ENCODE results near the gene CEL. TPM values are rescaled to one million over a fixed set of nuclear protein-coding genes. Genes with fewer than 3 reads are reported as not detected.

The CEL gene
- total RNA-seq, 2 donors from 2014 or later, result 0.94 to 1.9 TPM

DNA sequence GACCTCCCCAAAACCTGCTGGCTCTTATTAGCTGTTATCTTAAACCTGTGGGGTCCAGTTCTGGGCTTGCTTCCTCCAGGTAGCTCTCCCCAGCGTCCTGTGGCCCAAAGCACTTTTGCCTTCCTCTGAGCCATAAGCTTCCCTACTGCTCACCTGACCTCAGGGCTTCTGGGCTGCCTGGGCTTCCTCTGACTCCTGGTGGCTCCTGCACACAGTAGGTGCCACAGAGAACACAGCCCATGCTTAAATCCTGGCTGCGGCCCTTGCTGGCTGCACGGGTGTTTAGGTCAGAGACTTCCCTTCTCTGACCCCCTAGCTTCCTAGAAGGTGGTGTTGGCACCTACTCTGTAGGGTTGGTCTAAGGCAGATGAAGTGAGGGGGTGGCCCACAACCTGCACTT, 56.8 kb downstream of the CEL start:
- Histone ChIP-seq H3K4me3 (peak overlapping the region in 1 of 2 donors; percentile 83), H3K4me1 (peaks cover 2 to 94% of the 10 kb centered on the region in 2 donors), H3K9me3 (no peaks in the 10 kb centered on the region), H3K27ac (peak overlapping the region; percentile 40 to 89), H3K27me3 (no peaks in the 10 kb centered on the region), H3K36me3 (no peaks in the 10 kb centered on the region)
- TF ChIP-seq, protein P1, sequence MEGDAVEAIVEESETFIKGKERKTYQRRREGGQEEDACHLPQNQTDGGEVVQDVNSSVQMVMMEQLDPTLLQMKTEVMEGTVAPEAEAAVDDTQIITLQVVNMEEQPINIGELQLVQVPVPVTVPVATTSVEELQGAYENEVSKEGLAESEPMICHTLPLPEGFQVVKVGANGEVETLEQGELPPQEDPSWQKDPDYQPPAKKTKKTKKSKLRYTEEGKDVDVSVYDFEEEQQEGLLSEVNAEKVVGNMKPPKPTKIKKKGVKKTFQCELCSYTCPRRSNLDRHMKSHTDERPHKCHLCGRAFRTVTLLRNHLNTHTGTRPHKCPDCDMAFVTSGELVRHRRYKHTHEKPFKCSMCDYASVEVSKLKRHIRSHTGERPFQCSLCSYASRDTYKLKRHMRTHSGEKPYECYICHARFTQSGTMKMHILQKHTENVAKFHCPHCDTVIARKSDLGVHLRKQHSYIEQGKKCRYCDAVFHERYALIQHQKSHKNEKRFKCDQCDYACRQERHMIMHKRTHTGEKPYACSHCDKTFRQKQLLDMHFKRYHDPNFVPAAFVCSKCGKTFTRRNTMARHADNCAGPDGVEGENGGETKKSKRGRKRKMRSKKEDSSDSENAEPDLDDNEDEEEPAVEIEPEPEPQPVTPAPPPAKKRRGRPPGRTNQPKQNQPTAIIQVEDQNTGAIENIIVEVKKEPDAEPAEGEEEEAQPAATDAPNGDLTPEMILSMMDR (IDR thresholded peaks at IDR 0.05), result no peak
- no peak for DNase-seq (ENCODE audit: low spot score)

DNA sequence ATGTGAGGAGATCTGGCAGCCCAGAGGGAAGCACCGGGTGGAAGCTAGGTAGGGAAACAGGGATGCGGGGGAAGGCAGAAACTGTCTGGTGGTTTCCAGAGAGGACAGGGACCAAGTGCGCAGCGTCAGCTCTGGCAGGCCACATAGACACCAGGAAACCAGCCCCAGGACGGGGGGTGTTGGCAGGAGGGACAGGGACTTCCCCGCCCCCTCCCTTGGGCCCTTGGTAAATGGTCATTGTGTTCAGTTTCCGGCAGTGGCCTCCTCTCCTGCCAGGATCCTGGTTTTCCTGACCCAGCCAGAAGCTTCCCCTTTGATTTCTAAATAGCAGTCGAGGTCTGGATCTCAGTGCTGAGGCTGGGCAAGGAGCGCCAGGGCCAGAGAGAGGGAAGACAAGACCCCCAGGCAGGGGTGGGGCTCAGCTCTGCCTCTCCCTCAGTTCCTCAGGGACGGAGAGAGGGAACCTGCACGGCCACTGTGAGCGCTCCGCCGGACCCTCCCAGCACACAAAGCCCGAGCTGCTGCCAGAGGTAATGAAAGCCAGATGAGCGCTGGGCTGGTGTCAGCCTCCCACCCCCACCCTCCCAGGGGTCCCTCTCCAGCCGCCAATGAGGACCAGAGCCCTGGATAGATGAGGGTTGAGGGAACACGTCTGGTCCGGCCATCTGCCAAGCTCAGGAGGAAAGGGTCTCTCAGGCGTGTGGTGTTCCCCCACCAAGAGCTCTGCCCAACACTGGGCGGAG, 57.5 kb downstream of the CEL start:
- Histone ChIP-seq H3K36me3 (no peaks in the 10 kb centered on the region), H3K27me3 (no peaks in the 10 kb centered on the region), H3K27ac (peak overlapping the region; percentile 89 to 94), H3K4me3 (peak overlapping the region; percentile 79 to 83), H3K9me3 (no peaks in the 10 kb centered on the region), H3K4me1 (peaks cover 2 to 87% of the 10 kb centered on the region in 2 donors)
- no peak for DNase-seq (ENCODE audit: low spot score)
- TF ChIP-seq, protein P1 (IDR thresholded peaks at IDR 0.05), result no peak

DNA sequence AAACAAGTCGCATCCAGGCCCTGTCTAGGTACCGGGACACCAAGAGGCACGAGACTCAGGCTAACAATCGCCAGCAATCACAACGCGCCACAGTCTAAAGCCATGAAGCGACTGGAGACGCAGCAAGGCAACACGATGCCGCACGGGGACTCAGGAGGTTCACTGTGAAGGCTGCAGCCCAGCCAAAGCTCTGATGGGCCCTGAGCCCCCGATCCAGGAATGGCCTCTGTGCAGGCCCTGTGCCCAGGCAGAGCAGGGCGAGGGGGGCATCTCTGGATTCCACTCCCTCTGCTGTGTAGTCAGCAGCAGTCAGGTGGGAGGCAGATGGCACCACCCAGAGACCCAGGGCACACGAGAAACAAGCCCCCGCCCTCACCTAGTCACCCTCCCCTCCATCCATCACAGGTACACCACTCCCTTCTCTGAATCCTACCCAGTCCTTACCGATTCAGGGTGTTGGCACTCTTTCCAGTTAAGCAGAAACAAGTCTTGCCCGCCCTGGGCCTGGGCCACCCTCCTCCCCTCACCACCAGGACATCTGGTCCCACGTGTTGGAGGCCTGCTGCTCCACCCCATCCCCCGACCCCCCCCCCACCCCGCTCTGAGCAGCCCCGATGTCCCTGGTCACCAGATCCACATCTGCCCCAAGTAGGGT, 58.2 kb downstream of the CEL start:
- peaks cover 2 to 80% of the 10 kb centered on the region in 2 donors for H3K4me1 ChIP-seq
- H3K9me3 ChIP-seq, result no peaks in the 10 kb centered on the region
- DNase-seq (ENCODE audit: low spot score), result no peak
- peak overlapping the region; percentile 79 to 83 for H3K4me3 ChIP-seq
- peak overlapping the region; percentile 89 to 94 for H3K27ac ChIP-seq
- H3K27me3 ChIP-seq, result no peaks in the 10 kb centered on the region
- no peaks in the 10 kb centered on the region for H3K36me3 ChIP-seq
- TF ChIP-seq, protein P1 (IDR thresholded peaks at IDR 0.05), result no peak

DNA sequence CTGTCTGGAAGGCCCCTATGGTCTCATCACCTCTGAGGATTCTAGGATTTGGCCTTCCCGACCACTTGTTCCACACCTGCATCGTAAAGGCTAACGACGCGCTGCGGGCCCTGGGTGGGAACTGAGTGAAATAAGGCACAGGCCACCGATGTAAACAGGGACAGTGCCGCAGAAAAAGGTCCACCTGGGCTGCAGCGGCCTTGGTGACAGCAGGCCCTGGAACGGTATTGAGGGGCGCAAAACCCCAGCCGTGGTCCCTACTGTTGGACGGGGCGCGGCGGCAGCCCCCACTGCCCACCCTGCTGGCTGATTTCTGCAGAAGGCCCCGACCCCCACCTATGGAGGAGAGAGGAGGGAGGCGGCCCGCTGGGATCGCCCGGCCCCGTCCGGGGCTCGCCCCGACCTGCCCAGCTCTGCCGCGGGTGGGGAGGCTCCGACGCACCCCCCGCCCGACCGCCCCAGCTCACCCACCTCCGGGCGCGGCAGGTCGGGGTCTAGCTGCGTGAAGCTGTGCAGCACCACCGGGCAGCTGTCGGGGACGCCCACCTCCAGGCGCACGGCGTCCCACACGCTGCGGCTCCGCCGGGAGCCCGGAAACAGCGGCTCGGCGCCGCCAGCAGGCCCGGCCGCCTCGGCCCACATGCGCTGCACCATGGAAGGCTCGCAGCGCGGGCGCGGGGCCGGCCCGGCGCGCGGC, 58.9 kb downstream of the CEL start:
- Histone ChIP-seq H3K4me3 (peak overlapping the region; percentile 79 to 83), H3K27ac (peak overlapping the region; percentile 89 to 94), H3K9me3 (no peaks in the 10 kb centered on the region), H3K27me3 (no peaks in the 10 kb centered on the region), H3K36me3 (no peaks in the 10 kb centered on the region), H3K4me1 (peaks cover 2 to 76% of the 10 kb centered on the region in 2 donors)
- TF ChIP-seq, protein P1 (IDR thresholded peaks at IDR 0.05), result no peak
- no peak for DNase-seq (ENCODE audit: low spot score)

Small RNA genes lying within 50 kb of the gene (microRNA-seq; reads per million reads assigned to microRNA genes)
- 1.4 to 3.5 reads per million in 2 donors for gene MIR6877 (ENCODE audit: borderline number of aligned reads in 2 of 2, borderline replicate concordance in 1 of 2)

Other genes starting within 250 kb of the CEL start
- under 1 TPM in 1 of 2 donors, not detected in 1; 0.19 TPM for gene AK8, start 183.7 kb upstream of the CEL start, total RNA-seq
- gene SPACA9, start 183.1 kb upstream of the CEL start, total RNA-seq, result 10 to 100 TPM in 1 of 2 donors, 1 to 10 TPM in 1; 8.1 to 17.1 TPM
- 10 to 100 TPM; 27.6 to 36.4 TPM for gene TSC1, start 117.4 kb upstream of the CEL start, total RNA-seq
- gene GFI1B, start 83.3 kb upstream of the CEL start, total RNA-seq, result under 1 TPM in 1 of 2 donors, not detected in 1; 0.35 TPM
- gene GTF3C5, start 31.0 kb upstream of the CEL start, total RNA-seq, result 10 to 100 TPM; 30.5 to 31.1 TPM
- 10 to 100 TPM; 26.7 to 30.1 TPM for gene RALGDS, start 59.3 kb downstream of the CEL start, total RNA-seq
- gene GBGT1, start 101.9 kb downstream of the CEL start, total RNA-seq, result 10 to 100 TPM; 15.5 to 16.8 TPM
- not detected for gene OBP2B, start 147.3 kb downstream of the CEL start, total RNA-seq
- 1 to 10 TPM; 1.1 to 2.5 TPM for gene ABO, start 213.2 kb downstream of the CEL start, total RNA-seq